Measurements from ENCODE around the gene DDN.
A peak's percentile ranks its signal among the peaks of the same experiment; 100 is the strongest.

Gene DDN

GRCh38 chr12:48991247-48992050, 7.7 kb downstream of the DDN start:
- TF ChIP-seq, protein P1, sequence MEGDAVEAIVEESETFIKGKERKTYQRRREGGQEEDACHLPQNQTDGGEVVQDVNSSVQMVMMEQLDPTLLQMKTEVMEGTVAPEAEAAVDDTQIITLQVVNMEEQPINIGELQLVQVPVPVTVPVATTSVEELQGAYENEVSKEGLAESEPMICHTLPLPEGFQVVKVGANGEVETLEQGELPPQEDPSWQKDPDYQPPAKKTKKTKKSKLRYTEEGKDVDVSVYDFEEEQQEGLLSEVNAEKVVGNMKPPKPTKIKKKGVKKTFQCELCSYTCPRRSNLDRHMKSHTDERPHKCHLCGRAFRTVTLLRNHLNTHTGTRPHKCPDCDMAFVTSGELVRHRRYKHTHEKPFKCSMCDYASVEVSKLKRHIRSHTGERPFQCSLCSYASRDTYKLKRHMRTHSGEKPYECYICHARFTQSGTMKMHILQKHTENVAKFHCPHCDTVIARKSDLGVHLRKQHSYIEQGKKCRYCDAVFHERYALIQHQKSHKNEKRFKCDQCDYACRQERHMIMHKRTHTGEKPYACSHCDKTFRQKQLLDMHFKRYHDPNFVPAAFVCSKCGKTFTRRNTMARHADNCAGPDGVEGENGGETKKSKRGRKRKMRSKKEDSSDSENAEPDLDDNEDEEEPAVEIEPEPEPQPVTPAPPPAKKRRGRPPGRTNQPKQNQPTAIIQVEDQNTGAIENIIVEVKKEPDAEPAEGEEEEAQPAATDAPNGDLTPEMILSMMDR (conservative IDR thresholded peaks at IDR 0.05; ENCODE audit: low read depth, low read length), result no peak
- H3K4me3 ChIP-seq (ENCODE audit: low read length), result no peak overlapping the region
- no peak for DNase-seq (ENCODE audit: low read depth)

GRCh38 chr12:48990552-48990951, 8.6 kb downstream of the DDN start:
- DNase-seq (ENCODE audit: low read depth), result no peak

DNA sequence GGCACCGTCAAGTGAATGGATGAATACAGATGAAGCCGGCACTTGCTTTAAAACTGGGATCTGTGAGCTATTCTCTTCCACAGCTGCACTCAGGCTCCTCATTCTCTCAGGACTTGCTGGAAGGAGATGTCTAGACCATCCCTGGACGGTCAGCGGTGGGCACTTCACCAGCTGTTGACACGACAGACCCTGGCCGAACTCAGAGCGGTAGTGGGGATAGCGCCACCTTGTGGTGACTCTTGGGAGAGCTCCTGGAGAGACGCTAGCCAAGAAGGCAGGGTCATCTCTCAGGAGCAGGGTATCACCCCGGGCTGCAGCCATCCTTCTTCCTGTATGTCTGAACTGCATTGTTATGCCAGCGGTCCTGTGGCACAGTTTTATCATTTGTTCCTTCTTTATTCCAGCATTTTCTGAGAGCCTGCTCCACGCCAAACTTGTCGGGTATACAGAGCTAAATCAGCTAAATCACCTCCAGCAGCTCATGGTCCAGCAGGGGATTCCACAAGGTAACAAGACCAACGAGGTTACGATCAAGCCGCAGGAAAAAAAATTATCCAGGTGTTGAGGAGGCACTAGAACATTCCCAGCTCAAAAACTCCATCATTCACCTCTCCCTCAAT, 11.0 kb downstream of the DDN start:
- no peak for DNase-seq (ENCODE audit: low read depth)
- no peak overlapping the region for H3K4me3 ChIP-seq (ENCODE audit: low read length)
- TF ChIP-seq, protein P1 (conservative IDR thresholded peaks at IDR 0.05; ENCODE audit: low read depth, low read length), result peak; percentile 95

More at GRCh38 chr12:48990552-48990951, 8.6 kb downstream of the DDN start:
- H3K4me3 ChIP-seq (ENCODE audit: low read length), result no peak overlapping the region
- TF ChIP-seq, protein P1 (conservative IDR thresholded peaks at IDR 0.05; ENCODE audit: low read depth, low read length), result no peak

- DNase-seq (ENCODE audit: low read depth), result no peak
- no peak overlapping the region for H3K4me3 ChIP-seq (ENCODE audit: low read length)
- TF ChIP-seq, protein P1 (conservative IDR thresholded peaks at IDR 0.05; ENCODE audit: low read depth, low read length), result no peak
Observed at GRCh38 chr12:48986720-48987291, 12.4 kb downstream of the DDN start.

DNA sequence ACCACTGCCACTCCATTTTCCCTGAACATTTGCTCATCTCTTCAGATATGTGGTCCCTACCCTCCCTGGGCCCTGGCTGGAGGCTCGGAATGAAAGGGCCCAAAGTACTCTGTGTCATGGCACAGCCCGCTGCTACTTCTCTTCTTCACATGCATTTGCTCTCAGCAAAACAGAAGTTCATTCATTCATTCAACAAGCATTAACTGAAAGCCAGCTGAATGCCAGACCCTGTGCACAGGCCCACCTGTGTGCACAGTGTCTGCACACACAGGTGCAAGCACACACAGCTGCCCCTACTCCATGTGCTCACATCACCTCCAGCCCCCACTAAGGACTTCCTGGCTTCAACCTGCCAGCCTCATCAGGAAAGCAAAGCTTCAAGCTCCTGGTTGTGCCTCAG, 13.3 kb downstream of the DDN start:
- DNase-seq (ENCODE audit: low read depth), result no peak
- TF ChIP-seq, protein P1 (conservative IDR thresholded peaks at IDR 0.05; ENCODE audit: low read depth, low read length), result no peak
- H3K4me3 ChIP-seq (ENCODE audit: low read length), result no peak overlapping the region

- TF ChIP-seq, protein P1 (conservative IDR thresholded peaks at IDR 0.05; ENCODE audit: low read depth, low read length), result no peak
- H3K4me3 ChIP-seq (ENCODE audit: low read length), result no peak overlapping the region
- DNase-seq (ENCODE audit: low read depth), result no peak
Observed at GRCh38 chr12:48985475-48985897, 13.7 kb downstream of the DDN start.
